ENCODE measurements around the gene CALCA. TPM values are rescaled to one million over a fixed set of nuclear protein-coding genes. Genes with fewer than 3 reads are reported as not detected.

Gene CALCA
- total and polyA plus RNA-seq, 2 of the 8 experiments (the other 6 are each of a cell fraction or from before 2014, with no cell fraction given): 0.50 to 0.73 TPM

- no peak for TF ChIP-seq ATF3 (IDR thresholded peaks at IDR 0.05; ENCODE audit: insufficient read depth, low read depth, low read length)
- no peak for TF ChIP-seq TBP (IDR thresholded peaks at IDR 0.05; ENCODE audit: low read depth, low read length)
- TF ChIP-seq TEAD4 (IDR thresholded peaks at IDR 0.05; ENCODE audit: low read depth, low read length): no peak
- TF ChIP-seq CREB1 (IDR thresholded peaks at IDR 0.05): no peak
- no peak for TF ChIP-seq EP300 (IDR thresholded peaks at IDR 0.05; ENCODE audit: borderline replicate concordance in 1 of 2, low read depth in 2 of 2, low read length in 2 of 2)
- peak; percentile 47; the same call in 1 of the 2 replicates for TF ChIP-seq E2F6 (IDR thresholded peaks at IDR 0.05)
- TF ChIP-seq BACH1 (IDR thresholded peaks at IDR 0.05; ENCODE audit: low read length): no peak
- TF ChIP-seq KDM4A (IDR thresholded peaks at IDR 0.05; ENCODE audit: low read depth, low read length, severe bottlenecking): peak; percentile 45
- TF ChIP-seq EZH2 (IDR thresholded peaks at IDR 0.05; ENCODE audit: low read depth, low read length, severe bottlenecking): peak; percentile 91
- TF ChIP-seq NRF1 (IDR thresholded peaks at IDR 0.05; ENCODE audit: low read depth, low read length): no peak
Observed at GRCh38 chr11:14973621-14974514, 1.7 kb upstream of the CALCA start (continued).
